Upper lobe of left lung (tissue), 4 donors: Measurements from ENCODE around the gene ABHD14A.

Source experiments
- CTCF ChIP-seq, 6 experiments: fragments of 450-650 bp in 4 of 6; fragments of 200-600 bp in 2 of 6; sonication (generic) in 2 of 6; IDR thresholded peaks; one replicate each; pipeline ENCODE4 v1.5.1; 2016 to 2019; ENCODE audit warnings: antibody characterized with exemption in 6 of 6
- POLR2A ChIP-seq, 4 donors: fragments of 450-650 bp; IDR thresholded peaks; one replicate each; pipeline ENCODE4 v1.5.1; 2016 to 2017; ENCODE audit warnings: antibody characterized with exemption in 4 of 4, mild to moderate bottlenecking in 2 of 4

GRCh38 chr3:52015438-52016228 lies 40.8 kb downstream of the ABHD14A start:
- TF ChIP-seq POLR2A (IDR thresholded peaks at IDR 0.05), result no peak
- no peak for TF ChIP-seq CTCF (IDR thresholded peaks at IDR 0.05)
